Cerebellar cortex (tissue), 1 donor: Measurements from ENCODE around the gene STYXL1.

ENCODE experiments used
- DNase-seq: peaks from one replicate; pipeline ENCODE4 v3.0.0-alpha.2; 2015; ENCODE audit warnings: low spot score

STYXL1 gene

GRCh38 chr7:75992083-75992755 lies 55.6 kb downstream of the STYXL1 start:
- no peak for DNase-seq

GRCh38 chr7:75991531-75992082 lies 56.2 kb downstream of the STYXL1 start:
- DNase-seq, result no peak

- peak; percentile 33 for DNase-seq
These were observed 58.1 kb downstream of the STYXL1 start for GRCh38 chr7:75989500-75990388.

- no peak for DNase-seq
These were observed 59.0 kb downstream of the STYXL1 start for GRCh38 chr7:75988568-75989499.

GRCh38 chr7:75987805-75988567 lies 59.8 kb downstream of the STYXL1 start:
- no peak for DNase-seq

- DNase-seq, result no peak
These were observed 60.6 kb downstream of the STYXL1 start for GRCh38 chr7:75987026-75987804.

GRCh38 chr7:75986147-75986781 lies 61.5 kb downstream of the STYXL1 start:
- no peak for DNase-seq

GRCh38 chr7:75985518-75986146 lies 62.2 kb downstream of the STYXL1 start:
- DNase-seq, result no peak

- no peak for DNase-seq
These were observed 62.7 kb downstream of the STYXL1 start for GRCh38 chr7:75985009-75985517.

GRCh38 chr7:75984130-75985008 lies 63.4 kb downstream of the STYXL1 start:
- DNase-seq, result no peak

- DNase-seq, result no peak
These were observed 64.2 kb downstream of the STYXL1 start for GRCh38 chr7:75983471-75984129.

- DNase-seq, result no peak
These were observed 65.3 kb downstream of the STYXL1 start for GRCh38 chr7:75982306-75983064.

- DNase-seq, result no peak
These were observed 66.1 kb downstream of the STYXL1 start for GRCh38 chr7:75981453-75982305.

- no peak for DNase-seq
These were observed 66.7 kb downstream of the STYXL1 start for GRCh38 chr7:75981203-75981452.

- DNase-seq, result no peak
These were observed 67.2 kb downstream of the STYXL1 start for GRCh38 chr7:75980430-75981202.
